IMR-90 (cell line): ENCODE results near the gene KLHL28. TPM values are rescaled to one million over a fixed set of nuclear protein-coding genes. Genes with fewer than 3 reads are reported as not detected.

Experiments used
- ATAC-seq: fragments of 200-7000 bp; cut with Tn5 transposase; 2 replicates; pipeline ENCODE4 v1.9.1; 2020; ENCODE audit warnings: low read depth, mild to moderate bottlenecking, moderate library complexity
- BruUV-seq: library from RNA; stranded (reverse); fragments of 400-500 nt; replicated peaks from 2 replicates; lab custom pipeline; 2021; lab: Mats Ljungman, UMichigan
- CTCF ChIA-PET: fragments of 300-600 bp; formaldehyde crosslinking; extraction: SDS; loops from one replicate; lab custom pipeline; 2021; ENCODE audit warnings: antibody characterized with exemption; lab: Yijun Ruan, JAX
- POLR2A ChIA-PET: fragments of 300-600 bp; sonication (Branson Sonifier 250); formaldehyde crosslinking; loops from one replicate; lab custom pipeline; 2022; ENCODE audit warnings: antibody characterized with exemption; ENCODE audit not compliant: unreplicated experiment; lab: Charles Lee
- DNase-seq: peaks from one replicate; pipeline ENCODE4 v3.0.0; 2013
- H2AFZ ChIP-seq: replicated peaks from 2 replicates; pipeline ENCODE3; 2013; ENCODE audit warnings: low read length, mild to moderate bottlenecking; ENCODE audit not compliant: poor library complexity
- H2AK5ac ChIP-seq: 2 replicates; pipeline ENCODE4 v1.6.1; 2013; ENCODE audit warnings: low read depth, low read length, inconsistent platforms
- H2AK9ac ChIP-seq: replicated peaks from 2 replicates; pipeline ENCODE3; 2013; ENCODE audit warnings: mild to moderate bottlenecking, low read depth, low read length, moderate library complexity; ENCODE audit not compliant: poor library complexity
- H2BK120ac ChIP-seq: 2 replicates; pipeline ENCODE4 v1.6.1; 2013; ENCODE audit warnings: low read depth, low read length, inconsistent platforms
- H2BK15ac ChIP-seq: 3 replicates; pipeline ENCODE4 v1.6.1; 2013; ENCODE audit warnings: low read depth, low read length, inconsistent platforms
- H2BK20ac ChIP-seq: 2 replicates; pipeline ENCODE4 v1.6.1; 2013; ENCODE audit warnings: low read depth, mild to moderate bottlenecking, inconsistent platforms, low read length, moderate library complexity
- H2BK5ac ChIP-seq: 2 replicates; pipeline ENCODE4 v1.6.1; 2013; ENCODE audit warnings: mild to moderate bottlenecking, low read depth, low read length, inconsistent platforms; ENCODE audit not compliant: poor library complexity, severe bottlenecking
- H3K14ac ChIP-seq: replicated peaks from 2 replicates; pipeline ENCODE4 v1.6.1; 2013; ENCODE audit warnings: low read depth, low read length, inconsistent platforms
- H3K18ac ChIP-seq: 2 replicates; pipeline ENCODE4 v1.6.1; 2013; ENCODE audit warnings: low read depth, low read length, control low read depth
- H3K23ac ChIP-seq: 2 replicates; pipeline ENCODE4 v1.6.1; 2013; ENCODE audit warnings: low read depth, low read length, inconsistent platforms
- H3K27ac ChIP-seq: 2 replicates; pipeline ENCODE4 v1.5.1; 2013; ENCODE audit warnings: mild to moderate bottlenecking, control low read depth, low read length; ENCODE audit not compliant: insufficient read depth
- H3K27me3 ChIP-seq: 2 replicates; pipeline ENCODE4 v1.6.1; 2013; ENCODE audit warnings: low read length; ENCODE audit not compliant: control insufficient read depth, insufficient read depth
- H3K36me3 ChIP-seq: 2 replicates; pipeline ENCODE4 v1.6.1; 2013; ENCODE audit warnings: low read length, mixed read lengths; ENCODE audit not compliant: control insufficient read depth, insufficient read depth
- H3K4ac ChIP-seq: 2 replicates; pipeline ENCODE4 v1.6.1; 2013; ENCODE audit warnings: low read depth, low read length, inconsistent platforms
- H3K4me1 ChIP-seq: 2 replicates; pipeline ENCODE4 v1.6.1; 2013; ENCODE audit warnings: low read length, mixed read lengths; ENCODE audit not compliant: control insufficient read depth, insufficient read depth
- H3K4me2 ChIP-seq: 2 replicates; pipeline ENCODE4 v1.6.1; 2013; ENCODE audit warnings: low read depth, mild to moderate bottlenecking, control low read depth, low read length, moderate library complexity
- H3K4me3 ChIP-seq: 2 replicates; pipeline ENCODE4 v1.5.1; 2013; ENCODE audit warnings: low read depth, mild to moderate bottlenecking, control low read depth, low read length, moderate library complexity; ENCODE audit not compliant: insufficient read depth
- H3K56ac ChIP-seq: 2 replicates; pipeline ENCODE4 v1.6.1; 2013; ENCODE audit warnings: low read length, inconsistent platforms; ENCODE audit not compliant: insufficient read depth; ENCODE audit errors: extremely low read depth
- H3K79me1 ChIP-seq, 2 experiments: 2 replicates each; pipeline ENCODE4 v1.6.1; 2013; ENCODE audit warnings: low read length in 2 of 2, inconsistent platforms in 1 of 2, low read depth in 1 of 2
- H3K9ac ChIP-seq: 2 replicates; pipeline ENCODE4 v1.6.1; 2013; ENCODE audit warnings: low read depth, low read length, control low read depth
- H3K9me1 ChIP-seq: 2 replicates; pipeline ENCODE4 v1.6.1; 2013; ENCODE audit warnings: low read length, inconsistent platforms; ENCODE audit not compliant: insufficient read depth
- H3K9me3 ChIP-seq: 2 replicates; pipeline ENCODE4 v1.6.1; 2013; ENCODE audit warnings: low read length; ENCODE audit not compliant: control insufficient read depth, insufficient read depth
- H4K20me1 ChIP-seq: 2 replicates; pipeline ENCODE4 v1.6.1; 2013; ENCODE audit warnings: low read length, inconsistent platforms; ENCODE audit not compliant: insufficient read depth
- H4K5ac ChIP-seq: 2 replicates; pipeline ENCODE4 v1.6.1; 2013; ENCODE audit warnings: mild to moderate bottlenecking, low read depth, low read length, control low read depth
- H4K8ac ChIP-seq, 2 experiments: 2 replicates each; pipeline ENCODE4 v1.6.1; 2013; ENCODE audit warnings: low read depth in 2 of 2, low read length in 2 of 2, control low read depth in 1 of 2, inconsistent platforms in 1 of 2
- H4K91ac ChIP-seq: 2 replicates; pipeline ENCODE4 v1.6.1; 2013; ENCODE audit warnings: low read depth, low read length, inconsistent platforms; ENCODE audit not compliant: insufficient read depth
- BHLHE40 ChIP-seq: fragments of 150-350 bp; IDR thresholded peaks from 2 replicates; pipeline ENCODE4 v1.6.1; 2016; ENCODE audit warnings: mild to moderate bottlenecking, low read depth, low read length
- CEBPB ChIP-seq: IDR thresholded peaks from 2 replicates; pipeline ENCODE4 v1.6.1; 2012; ENCODE audit warnings: low read depth, low read length, improper control_type of control experiment
- CHD1 ChIP-seq: IDR thresholded peaks from 2 replicates; pipeline ENCODE4 v1.6.1; 2012; ENCODE audit warnings: low read depth, low read length, improper control_type of control experiment
- CTCF ChIP-seq: conservative IDR thresholded peaks from 2 replicates; pipeline ENCODE4 v1.5.1; 2012; ENCODE audit warnings: mild to moderate bottlenecking, low read depth, low read length, improper control_type of control experiment
- ELK1 ChIP-seq: fragments of 150-350 bp; IDR thresholded peaks from 2 replicates; pipeline ENCODE4 v1.6.1; 2016; ENCODE audit warnings: low read depth, mild to moderate bottlenecking, low read length, moderate library complexity, borderline replicate concordance
- FOS ChIP-seq: fragments of 150-350 bp; IDR thresholded peaks from 2 replicates; pipeline ENCODE4 v1.6.1; 2016; ENCODE audit warnings: low read depth, low read length
- MAFK ChIP-seq: IDR thresholded peaks from 2 replicates; pipeline ENCODE4 v1.6.1; 2012; ENCODE audit warnings: low read depth, low read length, improper control_type of control experiment
- MAZ ChIP-seq: IDR thresholded peaks from 2 replicates; pipeline ENCODE4 v1.6.1; 2012; ENCODE audit warnings: low read depth, mild to moderate bottlenecking, low read length, improper control_type of control experiment, moderate library complexity, borderline replicate concordance
- MXI1 ChIP-seq: IDR thresholded peaks from 2 replicates; pipeline ENCODE4 v1.6.1; 2012; ENCODE audit warnings: low read depth, mild to moderate bottlenecking, low read length, moderate library complexity, borderline replicate concordance
- NFE2L2 ChIP-seq: fragments of 150-350 bp; IDR thresholded peaks from 2 replicates; pipeline ENCODE4 v1.6.1; 2016; ENCODE audit warnings: low read depth, mild to moderate bottlenecking, low read length
- POLR2A ChIP-seq: IDR thresholded peaks from 2 replicates; pipeline ENCODE4 v1.6.1; 2012; ENCODE audit warnings: mild to moderate bottlenecking, low read depth, low read length
- RAD21 ChIP-seq: IDR thresholded peaks from 2 replicates; pipeline ENCODE4 v1.6.1; 2012; ENCODE audit warnings: low read length, improper control_type of control experiment
- RCOR1 ChIP-seq: IDR thresholded peaks from 2 replicates; pipeline ENCODE4 v1.6.1; 2012; ENCODE audit warnings: mild to moderate bottlenecking, low read length, improper control_type of control experiment; ENCODE audit not compliant: insufficient replicate concordance
- RFX5 ChIP-seq: IDR thresholded peaks from 2 replicates; pipeline ENCODE4 v1.8.0; 2012; ENCODE audit warnings: low read depth, mild to moderate bottlenecking, low read length, moderate library complexity
- SMC3 ChIP-seq: fragments of 150-350 bp; IDR thresholded peaks from 2 replicates; pipeline ENCODE4 v1.6.1; 2016; ENCODE audit warnings: low read depth, mild to moderate bottlenecking, antibody characterized with exemption, low read length, moderate library complexity
- USF2 ChIP-seq: fragments of 150-350 bp; IDR thresholded peaks from 2 replicates; pipeline ENCODE4 v1.6.1; 2017; ENCODE audit warnings: mild to moderate bottlenecking, antibody characterized with exemption, low read length, low read depth
- WGBS, 2 experiments: methylation state at CpG; one replicate each; pipeline versions ENCODE4 v1.1.5 to v1.1.7; 2013; ENCODE audit warnings: missing lambda C conversion rate in 2 of 2; ENCODE audit not compliant: insufficient read length in 1 of 2; ENCODE audit errors: extremely low coverage in 2 of 2; 5-methylcytosine and 5-hydroxymethylcytosine counted together
- dilution Hi-C: fragments of 300-500 bp; cut with HindIII; formaldehyde crosslinking; loops from one replicate; pipeline ENCODE4 v1.14.3; 2018; ENCODE audit warnings: low sequenced_read_pairs; ENCODE audit not compliant: unreplicated experiment
- in situ Hi-C: fragments of 300-500 bp; cut with MboI; formaldehyde crosslinking; loops from 3 replicates; pipeline ENCODE4 v1.14.3; 2019; ENCODE audit warnings: low sequenced_read_pairs, inconsistent platforms, mixed read lengths
- intact Hi-C: fragments of 100-400 bp; cut with micrococcal nuclease; formaldehyde crosslinking; loops from 2 replicates; pipeline ENCODE4 v1.10.0; 2022
- polyA plus RNA-seq, 3 experiments: library from polyadenylated mRNA; depleted of rRNA; stranded (reverse); fragments of >200 nt; gene quantifications; 2 replicates each; pipeline ENCODE4 v1.2.3, GENCODE V29; 2012; ENCODE audit warnings: low replicate concordance in 1 of 3
- total RNA-seq: library from RNA; depleted of rRNA; stranded (reverse); fragments of >200 nt; gene quantifications from 2 replicates; pipeline ENCODE4 v1.2.3, GENCODE V29; 2012

KLHL28 gene
- total and polyA plus RNA-seq, 2 of the 4 experiments (the other 2 are of a cell fraction): 2.9 to 7.7 TPM

GRCh38 chr14:44897845-44898151 is 63.9 kb downstream of the KLHL28 start:
- H3K4me2 ChIP-seq: peak overlapping the region; percentile 95
- ChIA-PET CTCF (no interaction called here), POLR2A (no interaction called here)
- WGBS, 2 experiments: no CpG with 5 or more reads among the region's 13 CpGs
- peak overlapping the region; percentile 98 for H3K27ac ChIP-seq
- ATAC-seq (no peak), DNase-seq (peak; percentile 41)
- dilution Hi-C loops: no loop called here
- H3K23ac ChIP-seq: peak overlapping the region; percentile 97
- peak overlapping the region; percentile 96 for H3K4me3 ChIP-seq
- peak overlapping the region; percentile 85 for H3K4ac ChIP-seq
- peak overlapping the region; percentile 66 for H4K91ac ChIP-seq
- no peaks in the 10 kb centered on the region for H3K27me3 ChIP-seq
- H2BK20ac ChIP-seq: 0 out of 2 replicates have a peak overlapping the region, but pooled peaks have one; percentile 34
- H2AK5ac ChIP-seq: no peak overlapping the region
- peaks cover 8% of the 10 kb centered on the region for H3K4me1 ChIP-seq
- no peak overlapping the region for H2BK15ac ChIP-seq
- peak overlapping the region; percentile 96 for H2AK9ac ChIP-seq
- TF ChIP-seq CTCF (no peak), NFE2L2 (no peak), BHLHE40 (no peak), CHD1 (no peak), CEBPB (no peak), POLR2A (no peak), MXI1 (no peak; the same call in 1 of the 2 replicates), ELK1 (no peak), SMC3 (no peak), RCOR1 (no peak), RAD21 (no peak), MAFK (no peak), MAZ (no peak), USF2 (no peak), FOS (no peak), RFX5 (no peak)
- peak overlapping the region; percentile 98 for H2AFZ ChIP-seq
- peaks cover 7% of the 10 kb centered on the region; the same call in 1 of the 2 replicates for H4K20me1 ChIP-seq
- peaks cover 2% of the 10 kb centered on the region for H3K9me3 ChIP-seq
- H3K14ac ChIP-seq: peak overlapping the region; percentile 57
- in situ Hi-C loops: no loop called here
- peak overlapping the region; percentile 89 for H3K56ac ChIP-seq
- H4K5ac ChIP-seq: peak overlapping the region; percentile 25
- peaks cover 8 to 18% of the 10 kb centered on the region in 2 experiments for H3K79me1 ChIP-seq
- peak overlapping the region; percentile 97 for H3K9ac ChIP-seq
- peaks cover 4% of the 10 kb centered on the region for H3K36me3 ChIP-seq
- H4K8ac ChIP-seq: peak overlapping the region; percentile 31 to 68; a peak in 3 of 4 replicates
- intact Hi-C loops: loop anchor here (1.0 to 5.0 kb wide), 2 partner anchors 64 to 355 kb away; partner anchors contain the start of genes KLHL28 and MIS18BP1
- no peaks in the 10 kb centered on the region for H3K9me1 ChIP-seq
- H3K18ac ChIP-seq: peak overlapping the region; percentile 63
- peak overlapping the region; percentile 97 for H2BK5ac ChIP-seq
- BruUV-seq: no TSS peak
- peak overlapping the region; percentile 42; the same call in 1 of the 2 replicates for H2BK120ac ChIP-seq
